Uterus (tissue), 2 donors: ENCODE results near the gene TGIF1.

Experiments
- POLR2A ChIP-seq, 2 donors: fragments of 450-650 bp; IDR thresholded peaks; one replicate each; pipeline ENCODE4 v1.6.1; 2016; ENCODE audit warnings: antibody characterized with exemption in 2 of 2, mild to moderate bottlenecking in 1 of 2, moderate library complexity in 1 of 2
- TF ChIP-seq, protein P1 (sequence below), 4 experiments: fragments of 200-600 bp in 2 of 4; fragments of 450-650 bp in 2 of 4; sonication (generic) in 2 of 4; IDR thresholded peaks; one replicate each; pipeline ENCODE4 v1.5.1; 2016 to 2019; ENCODE audit warnings: antibody characterized with exemption in 4 of 4, mild to moderate bottlenecking in 2 of 4, moderate library complexity in 1 of 4

DNA sequence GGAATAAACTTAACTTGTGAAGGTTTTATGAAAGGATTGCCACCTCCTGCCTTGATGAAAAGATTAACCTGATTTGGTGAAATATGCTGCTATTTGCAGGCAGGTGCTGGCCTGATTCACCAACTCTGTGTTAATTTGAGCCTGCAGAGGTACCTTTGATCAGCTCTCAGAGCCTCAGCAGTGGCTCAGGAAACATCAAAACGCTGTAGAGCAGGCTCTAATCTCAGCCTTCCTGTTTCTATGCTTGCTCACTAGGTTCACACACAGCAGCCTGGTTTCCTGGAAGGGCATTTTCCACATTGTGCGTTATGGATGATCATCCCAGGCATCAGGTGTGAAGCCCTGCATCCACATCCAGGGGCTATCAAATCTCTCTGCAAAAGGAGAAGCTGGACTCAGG, 16.9 kb downstream of the TGIF1 start:
- TF ChIP-seq, protein P1, sequence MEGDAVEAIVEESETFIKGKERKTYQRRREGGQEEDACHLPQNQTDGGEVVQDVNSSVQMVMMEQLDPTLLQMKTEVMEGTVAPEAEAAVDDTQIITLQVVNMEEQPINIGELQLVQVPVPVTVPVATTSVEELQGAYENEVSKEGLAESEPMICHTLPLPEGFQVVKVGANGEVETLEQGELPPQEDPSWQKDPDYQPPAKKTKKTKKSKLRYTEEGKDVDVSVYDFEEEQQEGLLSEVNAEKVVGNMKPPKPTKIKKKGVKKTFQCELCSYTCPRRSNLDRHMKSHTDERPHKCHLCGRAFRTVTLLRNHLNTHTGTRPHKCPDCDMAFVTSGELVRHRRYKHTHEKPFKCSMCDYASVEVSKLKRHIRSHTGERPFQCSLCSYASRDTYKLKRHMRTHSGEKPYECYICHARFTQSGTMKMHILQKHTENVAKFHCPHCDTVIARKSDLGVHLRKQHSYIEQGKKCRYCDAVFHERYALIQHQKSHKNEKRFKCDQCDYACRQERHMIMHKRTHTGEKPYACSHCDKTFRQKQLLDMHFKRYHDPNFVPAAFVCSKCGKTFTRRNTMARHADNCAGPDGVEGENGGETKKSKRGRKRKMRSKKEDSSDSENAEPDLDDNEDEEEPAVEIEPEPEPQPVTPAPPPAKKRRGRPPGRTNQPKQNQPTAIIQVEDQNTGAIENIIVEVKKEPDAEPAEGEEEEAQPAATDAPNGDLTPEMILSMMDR (IDR thresholded peaks at IDR 0.05), result no peak
- no peak for TF ChIP-seq POLR2A (IDR thresholded peaks at IDR 0.05)
